Measurements from ENCODE around the gene DVL1.
A peak's percentile ranks its signal among the peaks of the same experiment; 100 is the strongest.
"Not testable (repeated sequence)": the region's sequence is repeated elsewhere in the genome, so short reads cannot be mapped to it uniquely, and the experiment has no call there.

The DVL1 gene
- 77.1 to 89.0 reads per million in 2 experiments for total RNA-seq

DNA sequence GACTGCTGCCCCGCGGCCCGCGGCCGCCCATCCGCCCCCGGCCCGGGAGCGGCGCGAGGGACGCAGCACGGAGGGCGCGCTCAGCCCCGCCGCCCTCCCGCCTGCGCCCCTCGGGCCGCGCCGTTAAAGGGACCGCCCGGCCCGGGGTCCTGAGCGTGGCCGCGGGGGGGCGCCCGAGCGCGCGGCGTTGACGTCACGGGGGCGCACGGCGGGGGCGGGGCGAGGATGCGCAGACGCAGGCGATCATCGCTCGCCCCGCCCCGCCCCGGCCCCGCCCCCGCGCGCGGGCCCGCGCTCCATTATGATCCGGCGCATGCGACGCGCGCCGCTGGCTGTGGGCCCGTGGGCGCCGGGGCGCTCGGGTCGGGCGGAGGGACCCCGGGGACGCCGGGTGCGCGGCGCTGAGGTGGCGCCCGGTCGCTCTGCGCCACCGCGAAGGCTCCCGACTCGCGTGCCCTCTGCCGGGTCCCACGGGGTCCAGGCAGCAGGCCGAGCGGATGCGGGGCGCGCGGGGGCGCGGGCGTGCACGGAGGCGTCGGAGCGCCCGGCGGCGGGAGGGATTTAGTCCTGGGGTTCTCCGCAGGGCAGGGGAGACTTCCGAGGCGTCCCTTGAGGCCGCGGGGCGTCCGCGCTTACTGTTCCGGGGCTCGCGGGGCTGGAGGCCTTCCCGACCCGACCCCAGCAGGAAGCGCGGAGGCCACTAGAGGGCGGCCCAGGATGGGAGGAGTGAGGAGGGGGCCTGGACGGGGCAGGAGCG is at the start of gene DVL1:
TSS of gene DVL1 (minus strand) at position 163 of the 757 bp plus-strand sequence. CDS start 353 bp downstream, outside the sequence.
- DNase-seq (ENCODE audit: low read depth): peak; percentile 61

DNA sequence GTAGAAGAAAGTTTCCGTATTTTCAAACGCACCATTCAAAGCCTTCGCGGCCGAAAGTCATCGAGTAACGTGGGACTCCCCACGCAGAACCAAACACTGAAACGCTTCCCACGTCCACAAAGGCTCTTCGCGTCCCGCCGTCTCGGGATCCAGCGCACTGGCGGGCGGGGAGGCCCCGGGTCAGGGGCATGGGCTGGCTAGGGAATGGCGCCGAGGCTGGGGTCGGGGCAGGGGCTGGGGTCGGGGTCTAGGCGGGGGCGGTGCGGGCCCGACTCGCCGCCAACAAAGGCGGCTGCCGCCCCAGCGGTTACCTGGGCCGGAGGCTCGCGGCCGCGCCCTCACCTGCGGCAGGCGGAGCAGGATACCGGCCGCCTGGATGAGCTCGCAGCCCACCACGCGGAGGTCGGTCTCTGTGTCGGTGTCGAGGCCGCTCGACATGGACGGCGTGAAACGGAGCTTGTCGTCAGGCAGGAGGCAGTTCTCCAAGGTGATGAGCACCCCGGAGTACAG is 49.5 kb upstream of the DVL1 start:
- no peak for DNase-seq (ENCODE audit: low read depth)

DNA sequence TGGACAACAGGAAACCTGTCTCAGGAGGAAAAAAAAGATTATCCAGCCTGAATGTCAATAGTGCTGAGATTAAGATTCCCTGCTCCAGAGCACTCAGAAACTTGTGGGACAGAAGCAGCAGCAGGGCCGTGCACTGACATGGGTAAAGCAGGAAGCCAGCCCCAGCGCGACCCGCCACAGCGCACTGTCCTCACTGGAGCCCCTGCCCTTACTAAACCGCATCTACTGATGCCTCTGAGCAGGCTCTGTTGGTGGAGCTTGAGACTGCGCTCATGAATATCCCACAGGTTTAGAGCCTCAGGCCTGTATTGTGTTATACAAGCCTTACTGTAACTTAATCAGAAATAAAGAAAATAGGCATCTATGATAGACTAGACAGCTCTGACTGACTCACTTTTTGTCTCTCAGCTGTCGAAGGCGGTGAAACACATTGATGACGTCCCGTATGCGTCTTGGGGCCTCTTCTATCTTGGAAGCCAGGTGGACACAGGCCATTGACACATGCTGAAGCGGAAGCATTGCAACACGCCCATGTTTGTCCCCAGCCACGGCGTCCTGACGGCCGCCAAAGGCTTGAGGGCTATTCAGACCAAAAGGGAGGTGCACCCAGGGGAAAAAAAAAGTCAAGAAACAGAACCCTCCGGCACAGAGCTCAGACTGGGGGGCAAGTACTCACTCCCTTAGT is 48.8 kb upstream of the DVL1 start:
- no peak for DNase-seq (ENCODE audit: low read depth)

DNA sequence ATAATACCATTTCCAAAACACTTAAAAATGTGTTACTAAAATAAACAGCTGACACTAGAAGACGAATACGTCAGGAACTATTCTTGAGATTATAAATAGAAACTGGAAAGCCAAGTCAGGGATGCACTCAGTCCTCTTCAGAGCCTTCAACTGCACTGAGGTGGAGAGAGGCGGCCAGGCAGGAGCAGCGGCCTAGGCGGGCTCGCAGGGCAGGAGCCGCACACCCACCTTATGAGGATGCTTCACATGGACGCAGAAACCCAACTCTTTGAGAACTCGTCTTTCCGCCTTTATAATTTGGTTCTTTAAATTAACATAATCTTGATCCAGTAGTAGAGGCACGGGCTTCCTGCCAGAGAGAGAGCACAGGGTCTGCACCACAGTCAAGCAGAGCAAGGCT is 45.9 kb upstream of the DVL1 start:
- no peak for DNase-seq (ENCODE audit: low read depth)

DNA sequence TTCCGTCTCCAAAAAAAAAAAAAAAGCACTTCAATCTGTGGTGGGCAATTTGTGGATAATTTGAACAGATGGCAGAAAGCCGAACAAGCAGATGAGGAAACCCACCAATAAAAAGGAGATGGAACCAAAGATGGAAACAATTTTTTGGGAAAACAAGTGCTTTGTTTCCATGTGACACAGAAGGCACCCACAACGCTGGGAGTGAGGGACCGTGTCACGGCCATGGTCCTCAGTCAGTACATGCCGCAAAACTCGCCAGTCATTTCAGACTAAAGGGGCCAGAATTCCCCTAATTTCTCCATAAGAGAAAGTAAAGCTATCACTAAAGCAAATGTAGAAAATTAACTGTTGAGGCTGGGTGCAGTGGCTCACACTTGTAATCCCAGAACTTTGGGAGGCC is 44.9 kb upstream of the DVL1 start:
- no peak for DNase-seq (ENCODE audit: low read depth)

DNA sequence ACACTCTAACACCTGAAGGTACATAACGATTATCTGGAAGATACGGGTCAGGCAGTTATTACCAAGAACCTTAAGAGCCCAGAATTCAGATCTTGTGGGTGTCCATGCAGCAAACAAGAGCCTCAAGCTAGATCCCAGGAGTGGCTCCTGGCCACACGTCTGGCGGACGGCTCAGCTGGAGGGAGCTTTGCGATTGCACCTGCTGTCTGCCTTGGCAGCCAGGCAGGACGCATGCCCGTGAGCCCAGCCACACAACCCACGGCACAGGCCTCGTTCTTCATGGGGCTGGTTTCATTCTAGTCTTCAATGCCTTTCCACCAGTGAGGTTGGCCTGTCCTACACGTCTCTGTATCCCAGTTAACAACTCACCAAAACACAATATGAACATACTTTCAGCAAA is 44.2 kb upstream of the DVL1 start:
- no peak for DNase-seq (ENCODE audit: low read depth)

DNA sequence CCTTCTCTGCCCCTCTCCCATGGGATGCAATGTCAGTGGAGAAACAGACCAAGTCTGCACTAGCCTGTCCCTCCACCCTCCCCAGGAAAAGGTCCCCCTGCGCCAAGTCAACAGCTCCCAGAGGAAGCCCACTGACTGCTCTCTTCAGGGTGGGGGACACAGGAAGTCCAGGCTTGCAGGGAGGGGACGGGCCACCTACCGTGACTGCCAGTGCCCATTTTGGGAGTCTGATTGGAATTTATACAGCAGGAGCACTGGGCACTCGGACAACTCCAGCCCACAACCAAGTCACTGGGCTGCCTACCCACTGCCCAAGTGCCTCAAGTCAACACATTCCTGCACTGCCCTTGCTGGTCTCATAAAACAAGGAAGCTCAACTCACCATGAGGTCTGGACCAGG is 43.8 kb upstream of the DVL1 start:
- DNase-seq (ENCODE audit: low read depth): no peak

DNA sequence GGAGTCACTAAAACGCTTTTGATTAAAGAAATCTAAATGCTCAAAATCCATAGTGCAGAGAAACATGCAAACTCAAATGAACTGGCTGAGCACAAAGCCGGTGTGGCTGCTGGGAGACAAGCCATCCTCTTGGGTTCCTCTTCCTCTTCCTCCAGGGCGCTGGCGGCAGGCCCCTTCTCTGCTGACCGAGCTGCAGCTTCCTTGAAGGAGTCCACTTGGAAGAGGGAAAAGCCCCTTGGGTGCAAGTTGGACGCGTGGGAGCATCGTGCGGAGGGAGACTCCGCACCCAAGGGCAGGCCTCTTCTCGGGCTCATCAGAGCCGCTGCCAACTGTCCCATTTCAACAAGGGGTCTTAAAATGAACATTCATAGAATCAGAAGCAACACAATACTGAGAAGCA is 42.0 kb upstream of the DVL1 start:
- DNase-seq (ENCODE audit: low read depth): no peak

DNA sequence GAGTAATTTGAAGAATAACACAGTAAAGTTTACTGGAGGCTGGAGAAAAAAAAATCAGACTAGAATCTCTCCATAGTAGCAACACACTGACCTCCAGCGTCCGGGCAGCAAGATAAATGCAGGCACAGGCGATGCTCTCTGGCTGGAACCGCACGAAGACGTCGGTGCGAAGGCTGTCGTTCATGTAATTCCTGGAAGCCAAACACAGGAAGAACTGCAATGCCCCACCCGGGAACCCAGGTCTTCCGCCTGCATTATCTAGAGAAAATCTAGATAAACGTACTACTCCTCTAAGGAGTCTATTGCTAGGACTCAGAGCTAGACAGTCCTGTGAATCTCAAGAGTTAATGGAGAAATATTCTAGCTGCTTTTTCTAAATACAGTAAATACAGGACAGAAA is 41.5 kb upstream of the DVL1 start:
- DNase-seq (ENCODE audit: low read depth): no peak

DNA sequence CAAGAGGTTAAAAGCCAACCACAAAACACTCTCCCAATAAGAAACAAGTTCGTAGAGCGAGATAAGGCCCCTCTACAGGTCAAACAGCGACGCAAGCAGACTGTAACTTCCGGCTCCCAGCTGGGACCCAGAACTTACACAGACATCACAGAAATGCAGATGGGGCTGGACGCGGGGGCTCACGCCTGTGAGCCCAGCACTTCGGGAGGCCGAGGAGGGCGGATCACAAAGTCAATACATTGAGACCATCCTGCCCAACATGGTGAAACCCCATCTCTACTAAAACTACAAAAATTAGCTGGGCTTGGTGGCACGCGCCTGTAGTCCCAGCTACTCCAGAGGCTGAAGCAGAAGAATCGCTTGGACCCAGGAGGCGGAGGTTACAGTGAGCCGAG is 38.9 kb upstream of the DVL1 start:
- no peak for DNase-seq (ENCODE audit: low read depth)

DNA sequence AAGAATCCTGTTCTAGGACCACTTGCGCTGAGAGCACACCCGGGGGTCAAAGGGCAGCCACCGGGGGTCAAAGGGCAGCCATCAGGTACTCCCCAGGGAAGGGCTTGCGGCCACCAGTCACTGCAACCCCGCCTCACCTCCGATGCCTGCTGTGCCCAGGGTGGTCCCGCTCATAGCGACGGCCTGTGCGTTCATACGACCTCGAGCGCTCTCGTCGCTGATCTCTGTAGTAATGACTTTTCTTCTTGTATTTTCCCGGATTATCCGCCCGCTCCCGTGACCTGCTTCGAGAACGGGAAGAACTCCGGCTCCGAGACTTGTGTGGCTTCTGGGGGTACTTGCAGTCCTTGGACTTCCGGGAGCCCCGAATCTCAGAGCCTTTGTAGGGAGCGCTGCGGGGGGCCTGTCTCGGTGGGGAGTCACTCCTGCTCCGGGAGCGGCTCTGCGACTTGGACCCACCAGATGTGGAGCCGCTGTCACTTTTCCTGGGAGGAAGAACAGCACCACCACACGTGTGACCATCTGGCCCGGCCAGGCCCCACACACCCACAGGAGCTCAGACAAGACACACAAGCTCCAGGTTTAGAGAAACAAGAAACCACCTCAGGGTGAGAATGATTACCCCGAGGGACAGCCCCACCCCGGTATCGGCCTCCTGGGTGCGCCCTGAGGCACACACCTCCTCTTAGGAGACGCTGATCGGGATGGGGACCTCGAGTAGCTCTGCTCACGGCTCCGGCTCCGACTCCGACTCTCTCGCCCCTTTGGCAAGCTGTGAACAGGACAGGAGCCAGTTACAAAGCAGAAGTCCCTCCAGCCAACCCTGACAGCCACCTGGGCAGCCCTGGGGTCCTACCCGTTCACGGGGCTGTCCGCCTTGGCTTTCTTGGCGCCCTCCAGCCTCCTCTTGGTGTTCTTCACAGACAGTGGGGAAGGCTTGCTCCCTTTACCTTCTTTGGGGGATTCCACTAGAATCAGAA is 38.2 kb upstream of the DVL1 start:
- DNase-seq (ENCODE audit: low read depth): no peak

DNA sequence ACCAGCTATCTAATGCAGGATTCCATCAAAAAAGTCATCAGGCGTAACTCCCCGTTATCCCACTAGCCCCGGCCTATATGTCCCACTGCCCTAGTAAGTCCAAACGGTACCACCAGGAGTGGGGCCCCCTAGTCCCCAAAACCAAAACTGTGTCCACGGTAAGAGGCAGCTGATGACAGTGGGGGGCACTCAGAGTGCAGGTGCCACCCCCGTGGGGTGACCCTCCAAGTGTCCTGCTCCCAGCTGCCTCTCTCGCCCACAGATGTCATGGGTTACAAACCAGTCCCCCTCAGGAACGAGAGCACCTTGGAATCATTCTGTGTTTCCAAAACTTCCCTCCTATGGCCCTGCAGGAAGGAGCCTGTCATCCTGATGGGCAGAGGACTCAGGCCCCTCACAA is 36.7 kb upstream of the DVL1 start:
- DNase-seq (ENCODE audit: low read depth): no peak

DNA sequence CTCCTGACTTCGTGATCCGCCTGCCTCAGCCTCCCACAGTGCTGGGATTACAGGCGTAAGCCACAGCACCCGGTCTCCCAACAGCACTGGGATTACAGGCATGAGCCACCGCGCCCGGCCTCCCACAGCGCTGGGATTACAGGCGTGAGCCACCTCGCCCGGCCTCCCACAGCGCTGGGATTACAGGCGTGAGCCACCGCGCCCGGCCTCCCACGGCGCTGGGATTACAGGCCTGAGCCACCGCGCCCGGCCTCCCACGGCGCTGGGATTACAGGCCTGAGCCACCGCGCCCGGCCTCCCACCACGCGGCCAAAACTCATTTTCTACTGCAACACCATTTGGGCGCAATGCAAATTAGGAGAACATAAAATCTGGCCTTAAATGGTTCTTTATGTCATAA is 36.1 kb upstream of the DVL1 start:
- not testable (repeated sequence) for DNase-seq (ENCODE audit: low read depth)

DNA sequence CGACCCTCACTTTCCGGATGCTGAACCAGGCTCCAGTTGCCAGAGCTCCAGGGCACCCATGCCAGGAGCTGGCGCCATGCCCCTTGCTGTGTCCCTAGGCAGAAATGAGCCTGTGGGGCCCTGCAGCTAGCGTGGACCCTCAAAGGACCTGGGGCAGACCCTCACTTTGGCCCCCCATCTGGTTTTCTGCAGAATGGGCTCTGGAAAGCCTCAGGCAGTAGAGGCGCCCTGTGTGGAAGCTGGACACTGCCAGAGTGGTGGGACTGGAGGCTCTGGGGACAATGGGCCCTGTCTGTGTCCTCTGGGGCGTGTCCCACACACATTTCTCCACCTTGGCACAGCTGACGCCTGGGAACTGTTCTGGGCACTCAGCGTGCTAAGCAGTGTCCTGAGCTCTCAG is 32.1 kb upstream of the DVL1 start:
- DNase-seq (ENCODE audit: low read depth): no peak

DNA sequence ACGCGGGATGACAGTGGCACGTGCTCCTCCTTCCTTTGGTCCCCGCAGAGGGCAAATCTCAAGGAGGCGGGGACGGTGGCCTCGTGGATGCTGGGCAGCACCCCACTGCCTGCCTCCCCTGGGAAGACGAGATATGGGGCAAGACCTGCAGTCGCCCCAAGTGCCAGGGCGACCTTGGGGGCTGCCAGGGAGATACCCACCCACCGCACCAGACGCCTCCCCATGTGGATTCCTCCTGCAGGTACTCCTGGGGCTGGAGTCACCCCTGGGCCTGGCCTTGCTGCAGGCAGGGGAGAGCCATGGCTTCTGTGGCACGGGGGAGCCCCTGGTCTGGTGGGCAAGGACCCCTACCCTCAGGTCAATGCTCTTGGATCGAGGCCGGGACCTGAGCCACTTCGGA is 31.6 kb upstream of the DVL1 start:
- DNase-seq (ENCODE audit: low read depth): no peak

DNA sequence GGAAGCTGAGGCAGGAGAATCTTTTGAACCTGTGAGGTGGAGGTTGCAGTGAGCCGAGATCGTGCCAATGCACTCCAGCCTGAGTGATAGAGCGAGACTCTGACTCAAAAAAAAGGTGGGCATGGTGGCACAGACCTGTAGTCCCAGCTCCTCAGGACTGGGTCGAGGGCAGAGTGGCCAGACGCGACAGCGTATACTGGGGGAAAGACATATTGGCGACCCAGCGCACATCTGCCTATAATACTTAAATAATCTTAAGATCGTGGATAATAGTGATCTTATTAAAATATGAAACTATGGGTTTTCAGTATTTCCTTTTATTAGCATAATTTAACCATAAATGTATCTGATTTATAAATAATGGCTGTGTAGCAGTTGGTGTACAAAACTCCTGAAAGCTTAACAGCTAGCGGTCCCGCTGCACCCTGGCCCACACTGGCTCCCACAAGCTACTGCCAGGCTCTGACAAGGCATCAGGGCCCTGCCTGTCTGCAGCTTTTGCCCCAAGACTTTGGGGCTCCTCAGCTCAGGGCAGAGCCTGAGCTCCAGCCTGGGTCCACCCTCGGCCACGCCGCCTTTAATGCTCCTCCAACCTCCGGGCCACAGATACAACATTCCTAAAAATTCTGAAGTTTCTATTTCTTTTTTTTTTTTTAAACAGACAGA is 28.5 kb upstream of the DVL1 start:
- no peak for DNase-seq (ENCODE audit: low read depth)

DNA sequence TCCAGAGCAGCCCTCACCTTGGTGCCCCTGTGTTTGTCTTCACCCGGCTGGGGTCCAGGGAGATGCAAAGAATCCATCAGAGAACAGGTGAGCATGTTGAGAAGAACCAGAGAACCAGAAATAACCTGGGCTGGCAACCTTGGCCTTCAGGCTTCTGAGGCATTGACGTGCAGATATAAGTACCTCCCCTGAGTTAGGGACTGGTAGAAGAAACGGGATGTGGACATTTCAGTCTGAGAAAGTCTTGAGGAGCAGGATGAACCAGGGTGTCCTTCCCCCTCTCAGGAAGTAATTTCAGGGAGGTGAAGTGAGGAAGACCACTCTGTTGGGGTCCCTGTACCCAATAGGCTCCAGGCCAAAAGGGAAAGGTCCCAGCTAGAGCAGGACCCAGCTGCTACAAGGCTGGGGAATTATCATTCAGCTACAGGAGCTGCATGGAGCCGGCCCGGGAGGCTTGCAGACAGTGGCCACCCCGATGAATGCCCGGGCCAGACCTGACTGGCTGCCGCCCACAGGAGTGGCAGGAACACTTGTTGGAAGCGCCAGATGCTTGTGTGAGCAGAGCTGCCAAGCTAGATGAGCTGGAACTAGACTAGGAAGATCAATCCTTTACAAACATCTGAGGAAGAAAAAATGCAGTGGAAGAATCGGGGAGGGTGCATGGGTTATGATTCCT is 27.5 kb upstream of the DVL1 start:
- DNase-seq (ENCODE audit: low read depth): no peak

DNA sequence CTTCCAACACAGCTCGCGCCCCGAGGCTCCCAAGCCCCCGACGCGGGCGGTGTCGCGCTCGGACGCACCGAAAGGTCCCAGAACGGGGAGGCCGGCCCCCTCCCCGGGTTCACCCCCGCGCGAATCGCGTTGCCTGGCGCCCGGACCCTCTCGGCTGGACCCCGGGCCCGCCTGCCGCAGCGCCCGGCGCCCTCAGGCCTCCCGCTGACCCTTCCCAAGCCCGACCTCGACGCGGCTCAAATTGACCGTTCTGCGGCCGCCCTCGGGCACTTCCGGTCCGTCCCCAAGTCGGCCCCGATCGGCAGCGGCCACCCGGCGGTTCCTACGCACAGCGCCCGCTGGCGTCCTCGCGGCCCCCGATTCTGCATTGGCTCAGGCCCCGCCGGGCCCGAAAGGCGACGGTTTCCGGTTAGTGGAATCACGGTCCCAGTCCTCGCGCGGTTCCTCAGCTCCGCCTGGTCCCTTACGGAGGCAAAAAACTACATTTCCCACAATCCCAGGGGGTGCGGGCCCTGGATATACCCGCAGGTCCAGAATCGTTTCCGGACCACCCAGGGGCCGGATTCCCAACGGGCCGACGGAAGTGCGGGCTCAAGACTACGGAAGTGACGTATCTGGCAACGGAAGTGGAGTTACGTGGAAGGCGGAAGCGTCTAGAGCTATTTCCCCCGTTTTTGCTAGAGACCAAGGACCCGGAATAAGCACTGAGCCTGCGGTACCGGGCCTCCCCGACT is 25.9 kb upstream of the DVL1 start, which contains the start of gene AURKAIP1:
TSS of gene AURKAIP1 (minus strand) at position 279 of the 734 bp plus-strand sequence. CDS start 451 bp downstream, outside the sequence.
- peak; percentile 93 for DNase-seq (ENCODE audit: low read depth)

DNA sequence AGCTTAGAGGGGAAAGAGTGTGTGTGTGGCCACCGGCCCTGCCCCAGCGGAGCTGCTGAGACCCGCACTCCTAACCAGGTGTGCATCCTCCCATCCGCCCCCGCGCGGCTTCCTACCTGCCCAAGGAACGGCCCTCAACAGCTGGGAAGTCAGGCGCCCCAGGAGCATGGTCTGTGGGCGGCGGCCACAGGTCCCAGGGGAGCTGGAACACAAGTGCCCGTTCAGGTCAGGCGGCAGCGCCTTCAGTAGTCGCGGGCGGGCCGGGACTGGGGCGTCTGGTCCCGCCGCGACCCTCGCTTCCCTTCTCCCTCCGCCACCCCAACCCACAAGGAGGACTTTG is 25.3 kb upstream of the DVL1 start:
- no peak for DNase-seq (ENCODE audit: low read depth)

DNA sequence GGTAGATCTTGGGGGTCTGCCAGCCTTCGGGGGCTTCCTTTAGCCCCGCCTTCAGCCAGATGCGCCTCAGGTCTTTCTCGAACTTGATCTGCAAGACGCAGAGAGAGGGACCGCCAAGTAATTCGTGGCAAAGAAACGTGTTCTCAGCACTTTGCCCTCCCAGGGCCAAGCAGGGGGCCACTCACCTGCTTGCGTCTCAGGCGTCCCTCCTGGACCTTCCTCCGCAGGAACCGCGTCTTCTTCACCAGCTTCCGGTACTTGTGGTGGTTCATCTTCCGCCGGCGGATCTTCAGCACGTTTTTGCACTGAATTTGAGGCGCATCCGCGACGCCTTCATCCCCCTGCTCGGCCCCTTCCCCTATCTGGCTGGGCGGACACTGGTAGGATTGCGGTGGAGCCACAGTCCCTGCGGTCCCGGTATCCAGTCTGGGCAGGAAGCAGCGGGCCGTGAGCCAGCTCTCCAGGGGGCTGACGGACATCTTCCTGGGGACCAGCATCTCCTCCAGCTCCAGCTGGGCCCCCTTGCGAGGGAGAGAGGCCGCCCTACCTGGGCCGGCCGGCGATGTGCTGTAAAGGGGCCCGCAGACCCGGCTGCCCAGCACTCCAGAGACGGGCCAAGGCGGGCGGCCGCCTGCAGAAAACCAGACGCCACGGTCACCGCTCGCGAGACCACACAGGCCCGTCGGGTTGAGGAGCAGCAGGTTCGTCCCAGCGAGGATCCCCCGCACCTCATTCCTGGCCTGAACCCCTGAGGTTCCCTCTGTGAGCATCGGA is 24.8 kb upstream of the DVL1 start:
- DNase-seq (ENCODE audit: low read depth): no peak

All from T follicular helper cell (primary cell).